Osteocyte (in vitro differentiated cells): ENCODE results near the gene PYGM. TPM values are rescaled to one million over a fixed set of nuclear protein-coding genes. Genes with fewer than 3 reads are reported as not detected.
A peak's percentile ranks its signal among the peaks of the same experiment; 100 is the strongest.

Experiments used
- DNase-seq: peaks from one replicate; pipeline ENCODE4 v3.0.0; 2021; ENCODE audit warnings: mixed read lengths; ENCODE audit not compliant: unreplicated experiment; ENCODE audit errors: extremely low spot score
- H3K27ac Mint-ChIP-seq: one replicate; pipeline ENCODE4 v1.8.0; 2021; ENCODE audit warnings: mild to moderate bottlenecking, mixed read lengths; ENCODE audit not compliant: unreplicated experiment
- H3K27me3 Mint-ChIP-seq: one replicate; pipeline ENCODE4 v1.8.0; 2021; ENCODE audit warnings: mixed read lengths; ENCODE audit not compliant: unreplicated experiment
- H3K36me3 Mint-ChIP-seq: one replicate; pipeline ENCODE4 v1.8.0; 2021; ENCODE audit warnings: mixed read lengths; ENCODE audit not compliant: unreplicated experiment
- H3K4me1 Mint-ChIP-seq: one replicate; pipeline ENCODE4 v1.8.0; 2021; ENCODE audit warnings: mixed read lengths; ENCODE audit not compliant: unreplicated experiment
- H3K4me3 Mint-ChIP-seq: one replicate; pipeline ENCODE4 v1.8.0; 2021; ENCODE audit warnings: mild to moderate bottlenecking, moderate library complexity, mixed read lengths; ENCODE audit not compliant: unreplicated experiment
- H3K9me3 Mint-ChIP-seq: one replicate; pipeline ENCODE4 v1.8.0; 2021; ENCODE audit warnings: mixed read lengths; ENCODE audit not compliant: unreplicated experiment
- CTCF ChIP-seq: fragments of 200-600 bp; sonication (generic); IDR thresholded peaks from 2 replicates; pipeline ENCODE4 v1.5.0; 2021; ENCODE audit warnings: antibody characterized with exemption, mild to moderate bottlenecking, moderate library complexity
- long read RNA-seq: library from polyadenylated mRNA; unstranded; transcript quantifications from one replicate; pipeline ENCODE4 v2.0.0, GENCODE V29; 2021
- total RNA-seq: library from RNA; stranded (reverse); gene quantifications from 2 replicates; pipeline ENCODE4 v1.2.1, GENCODE V29; 2021

Gene PYGM
- total RNA-seq: 0.73 and 0.84 TPM in 2 replicates
- long read RNA-seq: 0 reads

GRCh38 chr11:64759722-64760719, at the start of gene PYGM:
Gene PYGM, minus strand, starts transcription at chr11:64759974. Its CDS starts 76 bp downstream, at chr11:64759898.
- no peak for DNase-seq
- Mint-ChIP-seq H3K4me1 (peaks cover 50% of the 10 kb centered on the region), H3K4me3 (no peak within 1 kb of the TSS), H3K9me3 (no peaks in the 10 kb centered on the region), H3K27ac (peak within 1 kb of the TSS; percentile 62), H3K36me3 (peaks cover 21% of the 10 kb centered on the region), H3K27me3 (no peaks in the 10 kb centered on the region)
- TF ChIP-seq CTCF: no peak

GRCh38 chr11:64805481-64805880, 45.7 kb upstream of the PYGM start:
- Mint-ChIP-seq H3K9me3 (no peaks in the 10 kb centered on the region), H3K4me1 (peaks cover 28% of the 10 kb centered on the region), H3K27ac (no peak overlapping the region), H3K36me3 (peaks cover 11% of the 10 kb centered on the region), H3K4me3 (no peak overlapping the region), H3K27me3 (no peaks in the 10 kb centered on the region)
- no peak for DNase-seq
- no peak for TF ChIP-seq CTCF

- peak overlapping the region; percentile 82 for H3K4me3 Mint-ChIP-seq
- no peaks in the 10 kb centered on the region for H3K9me3 Mint-ChIP-seq
- H3K4me1 Mint-ChIP-seq: peaks cover 23% of the 10 kb centered on the region
- no peaks in the 10 kb centered on the region for H3K27me3 Mint-ChIP-seq
- peaks cover 11% of the 10 kb centered on the region for H3K36me3 Mint-ChIP-seq
- peak overlapping the region; percentile 98 for H3K27ac Mint-ChIP-seq
- TF ChIP-seq CTCF: no peak
- DNase-seq: no peak
These were observed 44.8 kb upstream of the PYGM start for GRCh38 chr11:64804346-64805210.

GRCh38 chr11:64803846-64804345, 44.1 kb upstream of the PYGM start:
- Mint-ChIP-seq H3K36me3 (peaks cover 11% of the 10 kb centered on the region), H3K4me1 (peaks cover 19% of the 10 kb centered on the region), H3K27ac (peak overlapping the region; percentile 98), H3K4me3 (peak overlapping the region; percentile 82), H3K9me3 (no peaks in the 10 kb centered on the region), H3K27me3 (no peaks in the 10 kb centered on the region)
- no peak for TF ChIP-seq CTCF
- DNase-seq: no peak
